ENCODE data around the gene SAMSN1.

SAMSN1 gene

DNA sequence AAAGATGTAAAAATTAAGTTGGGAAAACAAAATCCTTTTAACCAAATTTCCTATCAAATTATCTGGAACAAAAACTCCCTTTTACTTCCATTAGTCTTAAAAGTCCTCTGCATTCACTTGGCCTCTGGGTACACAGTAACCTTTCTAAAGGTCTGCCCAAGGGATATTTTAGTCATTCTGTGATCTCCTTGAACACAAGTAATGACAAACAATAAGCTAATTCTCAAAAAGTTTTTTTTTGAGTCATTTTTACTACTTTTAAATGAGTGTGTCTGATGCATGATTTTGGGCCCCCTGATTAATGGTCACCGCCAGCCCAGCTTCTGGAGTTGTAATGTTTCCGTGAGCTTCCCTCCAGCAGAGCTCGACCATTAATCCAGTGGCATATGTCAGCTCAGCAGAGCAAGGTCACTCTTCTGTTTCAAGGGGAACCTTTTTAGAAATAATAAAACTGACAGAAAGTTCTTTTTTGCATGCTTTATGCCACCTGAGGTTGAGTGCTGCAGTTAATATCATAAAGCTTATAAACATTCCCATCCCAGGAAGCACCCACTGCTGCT lies 14.3 kb downstream of the SAMSN1 start:
- no peak overlapping the region for H3K4me3 ChIP-seq (ENCODE audit: low read depth, low read length)
- TF ChIP-seq, protein P1, sequence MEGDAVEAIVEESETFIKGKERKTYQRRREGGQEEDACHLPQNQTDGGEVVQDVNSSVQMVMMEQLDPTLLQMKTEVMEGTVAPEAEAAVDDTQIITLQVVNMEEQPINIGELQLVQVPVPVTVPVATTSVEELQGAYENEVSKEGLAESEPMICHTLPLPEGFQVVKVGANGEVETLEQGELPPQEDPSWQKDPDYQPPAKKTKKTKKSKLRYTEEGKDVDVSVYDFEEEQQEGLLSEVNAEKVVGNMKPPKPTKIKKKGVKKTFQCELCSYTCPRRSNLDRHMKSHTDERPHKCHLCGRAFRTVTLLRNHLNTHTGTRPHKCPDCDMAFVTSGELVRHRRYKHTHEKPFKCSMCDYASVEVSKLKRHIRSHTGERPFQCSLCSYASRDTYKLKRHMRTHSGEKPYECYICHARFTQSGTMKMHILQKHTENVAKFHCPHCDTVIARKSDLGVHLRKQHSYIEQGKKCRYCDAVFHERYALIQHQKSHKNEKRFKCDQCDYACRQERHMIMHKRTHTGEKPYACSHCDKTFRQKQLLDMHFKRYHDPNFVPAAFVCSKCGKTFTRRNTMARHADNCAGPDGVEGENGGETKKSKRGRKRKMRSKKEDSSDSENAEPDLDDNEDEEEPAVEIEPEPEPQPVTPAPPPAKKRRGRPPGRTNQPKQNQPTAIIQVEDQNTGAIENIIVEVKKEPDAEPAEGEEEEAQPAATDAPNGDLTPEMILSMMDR (IDR thresholded peaks at IDR 0.05; ENCODE audit: borderline replicate concordance, insufficient read depth, low read depth, low read length), result no peak

DNA sequence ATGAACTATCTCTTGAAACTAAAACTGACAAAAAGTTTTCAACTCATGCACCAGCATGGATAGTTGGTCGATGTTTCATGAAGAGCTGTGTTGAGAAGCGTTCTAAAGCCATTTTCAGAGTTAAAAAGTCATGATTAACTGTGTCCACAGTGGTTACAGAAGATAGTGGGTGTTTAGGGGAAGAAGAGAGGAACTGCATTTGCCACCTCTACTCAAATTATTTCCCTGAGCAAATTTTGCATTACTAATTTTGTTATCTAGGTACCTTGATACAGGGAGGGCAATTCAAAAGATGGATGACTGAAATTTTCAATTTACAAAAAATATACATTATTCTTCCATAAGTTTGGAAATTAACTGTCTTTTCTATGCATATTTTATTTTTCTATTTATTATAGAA lies 15.5 kb downstream of the SAMSN1 start:
- TF ChIP-seq, protein P1 (IDR thresholded peaks at IDR 0.05; ENCODE audit: borderline replicate concordance, insufficient read depth, low read depth, low read length), result no peak

DNA sequence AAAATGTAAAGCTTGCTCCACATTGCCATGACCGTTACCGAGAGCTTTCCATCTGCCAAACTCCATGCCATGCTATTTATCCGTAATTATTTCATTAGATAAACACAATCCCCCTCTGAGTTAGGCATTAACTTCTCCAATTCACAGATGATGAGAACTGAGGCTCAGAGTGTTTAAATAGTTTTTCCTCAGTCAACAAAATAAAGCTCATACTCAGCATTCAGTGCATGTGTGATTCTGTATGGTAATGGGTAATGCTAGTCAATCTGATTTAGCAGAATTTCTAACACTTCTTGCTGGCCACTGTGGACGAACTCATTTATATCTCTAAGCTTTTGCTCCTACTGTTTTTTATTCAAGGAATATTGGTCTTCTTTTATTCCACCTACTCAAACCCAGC lies 17.3 kb downstream of the SAMSN1 start:
- no peak overlapping the region for H3K4me3 ChIP-seq (ENCODE audit: low read depth, low read length)
- TF ChIP-seq, protein P1 (IDR thresholded peaks at IDR 0.05; ENCODE audit: borderline replicate concordance, insufficient read depth, low read depth, low read length), result no peak

More for the DNA sequence above, 15.5 kb downstream of the SAMSN1 start:
- H3K4me3 ChIP-seq (ENCODE audit: low read depth, low read length), result no peak overlapping the region

DNA sequence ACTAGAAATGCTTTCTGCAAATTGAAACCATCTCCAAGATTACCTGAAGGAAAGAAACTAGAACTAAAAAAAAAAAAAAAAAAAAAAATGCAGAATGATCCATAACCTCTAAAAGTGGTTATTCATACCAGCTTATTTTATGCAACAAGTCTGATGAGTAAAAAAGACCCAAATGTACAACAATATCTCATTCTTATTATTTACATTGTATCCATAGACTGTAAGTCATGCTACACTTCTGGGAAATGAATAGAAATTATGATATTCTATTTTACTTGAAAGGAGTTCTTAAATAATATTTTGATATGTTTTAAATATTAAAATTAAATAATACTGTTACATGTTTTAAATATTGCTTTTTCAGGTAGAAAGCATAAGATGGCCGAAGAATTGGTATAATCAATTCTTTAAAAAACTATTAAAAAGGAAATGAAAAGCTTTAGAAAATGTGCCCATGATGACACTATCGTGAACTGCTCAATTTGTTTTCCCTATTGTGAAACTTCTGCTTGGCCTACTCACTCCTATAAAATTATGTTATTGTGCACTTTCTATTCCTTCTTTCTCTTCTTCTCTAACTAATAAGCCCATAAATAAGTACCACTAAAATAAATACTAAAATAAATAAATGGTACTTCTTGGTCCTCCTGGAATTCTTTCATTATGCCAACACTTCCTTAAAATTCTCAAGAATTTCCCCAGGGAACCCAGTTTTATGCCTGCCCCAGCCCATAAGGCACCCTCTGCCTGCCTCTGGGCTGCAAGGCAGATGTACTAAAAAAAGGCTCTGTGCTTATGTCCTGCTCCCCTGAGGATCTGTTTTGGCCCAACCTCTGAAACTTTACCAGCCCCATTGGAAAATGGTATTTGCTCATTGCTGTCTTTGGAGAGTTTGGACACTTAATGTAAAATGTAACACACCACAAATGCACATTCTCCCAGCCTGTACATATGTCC lies 18.1 kb downstream of the SAMSN1 start:
- no peak overlapping the region for H3K4me3 ChIP-seq (ENCODE audit: low read depth, low read length)
- TF ChIP-seq, protein P1 (IDR thresholded peaks at IDR 0.05; ENCODE audit: borderline replicate concordance, insufficient read depth, low read depth, low read length), result no peak

DNA sequence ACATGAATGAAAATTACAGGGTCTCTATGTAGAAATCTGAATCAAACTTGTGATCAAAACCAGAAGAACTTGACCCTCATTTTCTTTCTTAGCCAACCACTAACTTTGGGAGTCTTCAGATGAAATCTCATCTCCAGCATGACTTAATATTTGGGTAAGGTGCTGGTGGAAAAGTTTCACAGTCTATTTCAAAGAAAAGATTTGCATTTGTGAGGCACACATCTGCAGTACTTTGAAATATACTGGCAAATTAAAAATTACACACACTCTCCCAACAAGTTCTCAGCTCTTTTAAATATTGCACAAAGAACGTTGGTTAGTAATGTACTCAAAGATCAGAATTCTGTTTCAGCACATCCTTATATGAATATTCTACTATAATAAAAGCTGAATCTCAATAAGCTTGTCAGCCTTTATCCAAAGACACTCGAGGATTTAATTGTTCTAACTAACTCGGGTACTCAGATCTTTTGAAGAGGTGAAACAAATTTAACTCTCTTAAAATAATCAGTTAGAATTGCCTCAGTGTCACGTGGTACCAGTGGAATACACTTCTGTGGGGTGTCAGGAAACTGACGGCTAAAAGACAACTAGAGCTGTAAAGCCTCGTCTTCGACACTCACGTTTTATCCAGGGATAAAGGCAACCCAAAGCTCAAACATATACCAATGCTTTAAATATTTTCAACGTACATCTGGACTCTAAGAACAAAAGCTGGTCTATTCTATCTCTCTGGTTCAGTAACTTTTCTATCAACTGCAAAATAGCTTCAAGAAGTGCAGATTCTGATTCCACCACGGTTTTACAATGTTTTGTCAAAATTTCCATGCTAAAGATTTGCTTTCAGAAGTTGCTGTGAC lies 19.0 kb downstream of the SAMSN1 start:
- H3K4me3 ChIP-seq (ENCODE audit: low read depth, low read length), result no peak overlapping the region
- TF ChIP-seq, protein P1 (IDR thresholded peaks at IDR 0.05; ENCODE audit: borderline replicate concordance, insufficient read depth, low read depth, low read length), result no peak

DNA sequence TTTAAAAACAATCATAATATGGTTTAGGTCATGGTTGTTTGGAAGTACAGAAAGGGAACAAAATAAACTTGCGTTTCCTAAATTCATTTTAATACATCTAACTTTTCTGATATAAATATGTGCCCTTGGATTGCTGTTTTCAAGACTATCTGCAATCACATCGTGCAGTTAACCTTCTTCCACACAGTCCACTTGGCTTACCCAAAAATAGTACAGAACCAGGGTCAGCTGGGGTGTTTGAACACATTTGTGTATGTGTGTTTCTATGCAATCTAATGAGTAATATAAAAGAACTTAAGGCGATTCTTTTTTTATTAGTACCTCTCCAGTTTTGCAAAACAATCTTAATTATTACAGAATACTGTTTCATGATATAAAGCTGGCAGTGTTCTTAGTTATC lies 19.9 kb downstream of the SAMSN1 start:
- TF ChIP-seq, protein P1 (IDR thresholded peaks at IDR 0.05; ENCODE audit: borderline replicate concordance, insufficient read depth, low read depth, low read length), result no peak
- no peak overlapping the region for H3K4me3 ChIP-seq (ENCODE audit: low read depth, low read length)

Data from GM12875 (cell line).